K562 (cell line): ENCODE data around the gene TIMM44. TPM values are rescaled to one million over a fixed set of nuclear protein-coding genes. Genes with fewer than 3 reads are reported as not detected.

ENCODE experiments used
- BMI1 ChIP-seq: fragments of 150-350 bp; IDR thresholded peaks from 2 replicates; pipeline ENCODE4 v1.6.1; 2014; ENCODE audit warnings: low read length
- CC2D1A ChIP-seq: fragments of 450-650 bp; IDR thresholded peaks from 2 replicates; pipeline ENCODE4 v1.6.1; 2017; ENCODE audit warnings: mild to moderate bottlenecking
- ETV1 ChIP-seq: fragments of 450-650 bp; conservative IDR thresholded peaks from 2 replicates; pipeline ENCODE4 v1.6.1; 2016; ENCODE audit warnings: missing genetic modification characterization, control low read depth, low read depth, missing compliant biosample characterization
- FOXK2 ChIP-seq, 2 experiments: fragments of 450-650 bp; IDR thresholded peaks in 1 of 2; conservative IDR thresholded peaks in 1 of 2; 2 replicates each; pipeline ENCODE4 v1.6.1; 2016; ENCODE audit warnings: low read depth in 2 of 2, mild to moderate bottlenecking in 1 of 2
- FOXP4 ChIP-seq: sonication (generic); formaldehyde crosslinking; IDR thresholded peaks from 2 replicates; pipeline ENCODE4 v1.8.0; 2022; ENCODE audit warnings: mild to moderate bottlenecking, missing genetic modification reagents, borderline replicate concordance
- KAT2B ChIP-seq: IDR thresholded peaks from one replicate; pipeline ENCODE4 v1.6.1; 2012; ENCODE audit warnings: low read depth, mild to moderate bottlenecking, control low read depth, inconsistent platforms, low read length, moderate library complexity
- MED1 ChIP-seq: sonication (generic); formaldehyde crosslinking; IDR thresholded peaks from 2 replicates; pipeline ENCODE4 v1.8.1; 2023; ENCODE audit warnings: missing genetic modification reagents, borderline replicate concordance
- MYNN ChIP-seq, 2 experiments: sonication (generic); formaldehyde crosslinking in 1 of 2; IDR thresholded peaks; 2 replicates each; pipeline versions ENCODE4 v1.5.0 to v1.6.1; 2016 to 2020; ENCODE audit warnings: antibody characterized with exemption in 1 of 2, missing genetic modification reagents in 1 of 2
- NCOR1 ChIP-seq: fragments of 450-650 bp; IDR thresholded peaks from 2 replicates; pipeline ENCODE4 v1.6.1; 2016; ENCODE audit warnings: mild to moderate bottlenecking, moderate library complexity
- PURB ChIP-seq: sonication (generic); formaldehyde crosslinking; IDR thresholded peaks from 2 replicates; pipeline ENCODE4 v1.9.0; 2021; ENCODE audit warnings: low read depth, mild to moderate bottlenecking, missing genetic modification reagents
- RBM15 ChIP-seq: fragments of 200-400 bp; formaldehyde crosslinking; IDR thresholded peaks from 2 replicates; pipeline ENCODE4 v1.6.1; 2018; ENCODE audit warnings: mild to moderate bottlenecking, low read length, moderate library complexity; ENCODE audit not compliant: insufficient read depth
- STAT6 ChIP-seq: sonication (generic); formaldehyde crosslinking; IDR thresholded peaks from 2 replicates; pipeline ENCODE4 v1.8.1; 2023; ENCODE audit warnings: mild to moderate bottlenecking, missing genetic modification reagents
- TEAD1 ChIP-seq, 2 experiments: fragments of 450-650 bp in 1 of 2; sonication (generic) in 1 of 2; formaldehyde crosslinking; IDR thresholded peaks; 2 replicates each; pipeline versions ENCODE4 v1.4.0 to v1.8.0; 2020 to 2022; ENCODE audit warnings: mild to moderate bottlenecking in 2 of 2, missing genetic modification reagents in 1 of 2
- ZNF146 ChIP-seq: IDR thresholded peaks from one replicate; pipeline ENCODE4 v1.6.1; 2018; ENCODE audit warnings: missing compliant biosample characterization; ENCODE audit not compliant: unreplicated experiment
- ZNF398 ChIP-seq: fragments of 250-450 bp; sonication (Bioruptor Pico); IDR thresholded peaks from 2 replicates; pipeline ENCODE4 v1.8.0; 2021; ENCODE audit warnings: moderate library complexity, mild to moderate bottlenecking, inconsistent platforms
- ZNF408 ChIP-seq: fragments of 250-450 bp; sonication (Bioruptor Pico); IDR thresholded peaks from 2 replicates; pipeline ENCODE4 v1.4.0; 2020; ENCODE audit warnings: low read depth, mild to moderate bottlenecking, moderate library complexity
- ZNF583 ChIP-seq: fragments of 250-450 bp; sonication (Bioruptor Pico); IDR thresholded peaks from 2 replicates; pipeline ENCODE4 v1.4.0; 2020
- polyA plus RNA-seq, 8 experiments: library from polyadenylated mRNA; depleted of rRNA in 4 of 8; stranded (reverse) in 5 of 8; unstranded in 3 of 8; fragments of >200 nt; fragmentation: Nextera tagmentation in 2 of 8; fragmentation: Illumina TruSeq in 1 of 8; extraction: Ambion mirVana in 2 of 8; extraction: Trizol in 1 of 8; gene quantifications; 2 replicates each; pipeline versions ENCODE4 v1.2.1 to v1.2.3, GENCODE V29; 2011 to 2014; ENCODE audit warnings: inconsistent platforms in 1 of 8, missing spikeins in 1 of 8
- total RNA-seq, 7 experiments: library from RNA; depleted of rRNA in 6 of 7; stranded (reverse); fragments of >200 nt in 6 of 7; fragmentation: Illumina TruSeq in 2 of 7; extraction: Trizol in 2 of 7; gene quantifications; 2 replicates each; pipeline versions ENCODE4 v1.2.1 to v1.2.3, GENCODE V29; 2011 to 2021; ENCODE audit warnings: low replicate concordance in 1 of 7
- TF ChIP-seq, protein P1 (sequence below): IDR thresholded peaks from 2 replicates; pipeline ENCODE4 v1.6.1; 2012; ENCODE audit warnings: low read depth, low read length, improper control_type of control experiment, borderline replicate concordance

Gene TIMM44
- total and polyA plus RNA-seq, 9 of the 15 experiments (the other 6 are each of a cell fraction or from before 2014, with no cell fraction given), result 10.3 to 231 (median 89.3) TPM

DNA sequence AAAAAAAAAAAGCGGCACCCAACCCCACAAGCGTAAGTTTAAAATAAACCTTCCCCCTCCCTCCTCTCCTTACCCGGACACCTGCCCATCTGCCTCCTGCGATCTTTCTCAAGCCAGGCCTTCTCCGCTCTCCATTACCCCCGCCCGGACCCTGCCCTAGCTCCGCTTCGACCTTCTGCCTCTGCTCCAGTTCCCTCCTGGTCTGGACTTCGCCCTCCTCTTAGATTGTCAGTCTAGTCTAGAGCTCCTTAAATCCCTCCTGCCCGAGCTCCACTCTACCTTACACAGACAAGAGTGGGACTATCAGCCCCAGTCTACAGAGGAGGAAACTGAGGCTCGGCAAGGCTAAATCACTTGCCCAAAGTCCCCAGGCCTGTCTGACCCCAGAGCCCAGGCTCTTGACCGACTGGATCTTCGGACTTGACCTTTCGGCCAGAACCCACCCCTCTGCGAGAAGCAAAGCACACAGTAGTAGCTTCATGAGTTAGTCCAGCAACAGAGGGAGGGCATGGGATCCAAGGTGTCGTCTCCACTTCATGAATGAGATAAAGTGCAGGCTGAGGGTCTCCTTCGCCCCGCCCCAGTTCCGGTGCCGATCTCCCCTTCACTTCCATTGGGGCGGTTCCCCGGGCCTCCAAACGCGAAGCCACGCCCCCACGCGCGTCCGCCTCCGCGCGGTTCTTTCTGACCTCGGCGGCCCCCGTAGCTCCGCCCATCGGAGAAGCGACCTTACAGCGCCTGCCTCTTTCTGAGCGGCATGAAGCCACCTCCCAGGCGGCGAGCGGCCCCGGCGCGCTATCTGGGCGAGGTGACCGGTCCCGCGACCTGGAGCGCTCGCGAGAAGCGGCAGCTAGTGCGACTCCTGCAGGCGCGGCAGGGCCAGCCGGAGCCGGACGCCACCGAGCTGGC lies 23.6 kb downstream of the TIMM44 start, which contains the start of gene SNAPC2 (continued):
- TF ChIP-seq ZNF398 (CRISPR knock-in tag) (no peak), RBM15 (no peak), MED1 (CRISPR knock-in tag) (no peak), ETV1 (peak; percentile 54; the same call in 1 of the 2 replicates), NCOR1 (no peak), ZNF408 (CRISPR knock-in tag) (no peak), CC2D1A (no peak), PURB (CRISPR knock-in tag) (no peak), ZNF583 (CRISPR knock-in tag) (no peak), MYNN (IDR thresholded peaks at IDR 0.05) (no peak), MYNN (CRISPR knock-in tag; IDR thresholded peaks at IDR 0.05) (no peak), KAT2B (no peak), TEAD1 (CRISPR knock-in tag; IDR thresholded peaks at IDR 0.05) (0 out of 4 replicates have a peak, but pooled peaks of 1 of the 2 experiments have one; percentile 47), ZNF146 (CRISPR knock-in tag) (no peak), FOXK2 (conservative IDR thresholded peaks at IDR 0.05 in 1 of 2, IDR thresholded peaks at IDR 0.05 in 1 of 2; ENCODE audit: low read depth in 2 of 2) (no peak), FOXP4 (CRISPR knock-in tag) (no peak), BMI1 (no peak), STAT6 (no peak)
- TF ChIP-seq, protein P1, sequence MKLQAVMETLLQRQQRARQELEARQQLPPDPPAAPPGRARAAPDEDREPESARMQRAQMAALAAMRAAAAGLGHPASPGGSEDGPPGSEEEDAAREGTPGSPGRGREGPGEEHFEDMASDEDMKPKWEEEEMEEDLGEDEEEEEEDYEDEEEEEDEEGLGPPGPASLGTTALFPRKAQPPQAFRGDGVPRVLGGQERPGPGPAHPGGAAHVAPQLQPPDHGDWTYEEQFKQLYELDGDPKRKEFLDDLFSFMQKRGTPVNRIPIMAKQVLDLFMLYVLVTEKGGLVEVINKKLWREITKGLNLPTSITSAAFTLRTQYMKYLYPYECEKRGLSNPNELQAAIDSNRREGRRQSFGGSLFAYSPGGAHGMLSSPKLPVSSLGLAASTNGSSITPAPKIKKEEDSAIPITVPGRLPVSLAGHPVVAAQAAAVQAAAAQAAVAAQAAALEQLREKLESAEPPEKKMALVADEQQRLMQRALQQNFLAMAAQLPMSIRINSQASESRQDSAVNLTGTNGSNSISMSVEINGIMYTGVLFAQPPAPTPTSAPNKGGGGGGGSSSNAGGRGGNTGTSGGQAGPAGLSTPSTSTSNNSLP, result no peak
